GM19468 (cell line): Measurements from ENCODE around the gene SAMD14.

Experiments
- ATAC-seq: cut with Tn5 transposase; IDR thresholded peaks from one replicate; pipeline ENCODE4 v1.9.1; 2021; ENCODE audit warnings: mild to moderate bottlenecking, moderate library complexity, moderate number of reproducible peaks; ENCODE audit not compliant: unreplicated experiment; ENCODE audit errors: extremely low read depth

The SAMD14 gene

GRCh38 chr17:50087246-50087911, 42.6 kb downstream of the SAMD14 start:
- no peak for ATAC-seq

DNA sequence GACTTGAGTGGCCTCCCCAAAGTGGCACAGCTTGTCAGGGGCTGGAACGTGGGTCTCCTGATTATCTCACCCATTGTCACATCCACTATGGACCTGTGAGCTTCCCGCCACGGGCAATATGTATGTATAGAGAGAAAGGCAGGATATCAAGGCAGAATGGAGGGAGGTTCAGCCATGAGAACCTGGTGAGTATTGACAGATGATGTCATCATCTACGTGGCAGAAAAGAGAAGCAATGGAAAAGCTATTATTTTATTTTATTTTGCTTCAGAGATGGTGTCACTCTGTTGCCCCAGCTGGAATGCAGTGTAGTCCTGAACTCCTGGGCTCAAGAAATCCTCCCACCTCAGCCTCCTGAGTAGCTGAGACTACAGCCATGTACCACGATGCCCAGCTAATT, 48.2 kb downstream of the SAMD14 start:
- no peak for ATAC-seq

DNA sequence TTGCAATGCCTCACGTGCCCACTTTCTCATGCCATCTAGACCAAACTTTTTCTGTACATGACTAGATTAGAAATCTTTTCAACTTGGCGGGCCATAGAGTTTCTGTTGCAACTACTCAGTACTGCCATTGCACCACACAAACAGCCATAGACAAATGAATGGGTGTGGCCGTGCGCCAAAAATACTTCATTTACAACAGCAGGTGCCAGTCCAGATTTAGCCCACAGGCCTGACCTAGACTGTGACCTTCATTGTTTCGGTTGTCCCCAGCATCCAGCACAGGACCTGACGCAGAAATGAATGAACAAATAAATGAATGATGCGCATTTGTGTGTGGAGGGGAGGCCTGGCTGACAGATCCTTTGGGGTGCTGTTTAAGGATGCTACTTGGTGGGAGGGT, 49.1 kb downstream of the SAMD14 start:
- no peak for ATAC-seq

GRCh38 chr17:50080096-50080480, 49.9 kb downstream of the SAMD14 start:
- ATAC-seq, result no peak

GRCh38 chr17:50079334-50080095, 50.4 kb downstream of the SAMD14 start:
- ATAC-seq, result no peak

DNA sequence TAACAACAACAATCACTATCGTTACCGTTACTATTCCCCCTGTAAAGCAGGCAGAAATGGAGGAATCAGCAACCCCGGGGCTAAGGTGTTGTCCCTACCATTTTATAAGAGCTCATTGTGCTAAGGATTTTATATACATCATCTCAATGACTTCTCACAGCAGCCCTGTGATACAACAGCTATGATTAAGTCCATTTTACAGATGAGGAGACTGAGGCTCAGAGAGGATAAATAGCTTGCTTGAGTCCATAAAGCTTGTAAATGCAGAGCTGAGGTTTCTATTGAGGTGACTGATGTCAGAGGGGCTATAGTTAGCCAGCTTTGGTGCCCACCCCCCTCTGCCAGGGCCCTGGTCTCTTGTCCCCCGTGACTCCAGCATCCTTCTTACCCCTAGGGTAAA, 51.5 kb downstream of the SAMD14 start:
- no peak for ATAC-seq

DNA sequence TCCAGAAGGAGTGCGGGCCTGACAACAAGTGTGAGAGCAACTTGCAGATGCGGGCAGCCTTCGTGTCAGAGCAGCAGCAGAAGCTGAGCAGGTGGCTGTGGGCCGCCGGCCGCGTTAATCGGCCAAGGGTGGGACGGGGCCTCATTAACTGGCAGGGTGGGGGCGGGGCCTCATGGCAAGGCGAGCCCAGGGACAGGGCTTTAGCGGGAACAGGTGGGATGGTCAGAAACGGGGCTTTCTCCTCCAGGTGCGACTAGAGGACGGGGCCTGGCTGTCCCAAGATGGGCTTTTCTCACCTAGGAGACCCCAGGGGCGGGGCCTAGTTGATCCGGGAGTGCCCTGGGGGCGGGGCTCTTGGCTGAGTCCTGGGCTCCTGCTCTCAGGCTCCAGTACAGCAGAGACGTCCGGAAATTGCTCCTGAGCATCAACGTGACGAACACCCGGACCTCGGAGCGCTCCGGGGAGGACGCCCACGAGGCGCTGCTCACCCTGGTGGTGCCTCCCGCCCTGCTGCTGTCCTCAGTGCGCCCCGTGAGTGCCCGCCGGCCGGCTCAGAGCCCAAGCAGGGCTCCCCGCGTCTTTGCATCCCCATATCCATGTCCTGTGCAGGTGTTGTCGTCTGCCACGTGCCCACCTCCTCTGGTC, 53.2 kb downstream of the SAMD14 start:
- no peak for ATAC-seq

GRCh38 chr17:50076221-50076590, 53.8 kb downstream of the SAMD14 start:
- ATAC-seq, result no peak

DNA sequence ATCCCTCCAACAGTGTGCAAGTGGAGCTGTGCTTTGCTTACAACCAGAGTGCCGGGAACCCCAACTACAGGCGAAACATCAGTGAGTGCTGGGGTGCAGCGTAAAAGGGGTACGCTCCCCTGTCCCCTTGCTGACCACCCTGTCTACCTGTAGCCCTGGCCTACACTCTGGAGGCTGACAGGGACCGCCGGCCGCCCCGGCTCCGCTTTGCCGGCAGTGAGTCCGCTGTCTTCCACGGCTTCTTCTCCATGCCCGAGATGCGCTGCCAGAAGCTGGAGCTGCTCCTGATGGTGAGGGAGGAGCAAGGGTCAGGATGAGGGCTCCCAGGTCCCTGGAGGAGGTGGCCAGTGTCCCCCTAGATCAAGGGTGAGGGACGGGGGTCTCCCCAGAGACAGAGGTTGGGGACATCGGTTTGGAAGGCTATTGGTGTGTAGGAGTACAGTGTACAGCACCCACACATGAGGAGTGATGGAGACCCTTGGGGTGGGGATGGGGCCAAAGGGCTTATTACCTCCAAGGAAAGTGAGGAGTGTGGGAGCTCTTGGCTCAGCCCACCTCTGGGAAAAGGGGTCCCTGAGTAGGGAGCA, 54.4 kb downstream of the SAMD14 start:
- no peak for ATAC-seq

- no peak for ATAC-seq
These were observed 55.7 kb downstream of the SAMD14 start for GRCh38 chr17:50074227-50074626.

DNA sequence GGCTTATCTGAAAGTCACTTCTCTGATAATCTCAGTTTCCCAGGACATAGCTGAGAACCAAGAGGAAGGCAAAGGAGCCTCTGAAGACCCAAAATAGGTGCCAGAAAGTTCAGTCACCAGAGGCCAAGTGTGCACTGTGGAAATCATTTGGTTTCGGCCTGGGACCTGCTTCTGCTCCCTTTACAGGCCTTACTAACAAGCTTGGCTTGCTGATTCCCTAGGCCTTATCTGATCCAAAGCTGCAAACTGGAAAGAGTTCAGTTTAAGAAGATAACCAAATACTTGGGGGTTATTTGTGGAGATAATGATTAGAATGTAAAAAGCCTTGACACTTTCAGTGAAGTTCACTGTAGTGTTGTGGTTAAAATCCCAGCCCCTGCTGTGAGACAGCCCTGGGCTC, 57.0 kb downstream of the SAMD14 start:
- ATAC-seq, result no peak

DNA sequence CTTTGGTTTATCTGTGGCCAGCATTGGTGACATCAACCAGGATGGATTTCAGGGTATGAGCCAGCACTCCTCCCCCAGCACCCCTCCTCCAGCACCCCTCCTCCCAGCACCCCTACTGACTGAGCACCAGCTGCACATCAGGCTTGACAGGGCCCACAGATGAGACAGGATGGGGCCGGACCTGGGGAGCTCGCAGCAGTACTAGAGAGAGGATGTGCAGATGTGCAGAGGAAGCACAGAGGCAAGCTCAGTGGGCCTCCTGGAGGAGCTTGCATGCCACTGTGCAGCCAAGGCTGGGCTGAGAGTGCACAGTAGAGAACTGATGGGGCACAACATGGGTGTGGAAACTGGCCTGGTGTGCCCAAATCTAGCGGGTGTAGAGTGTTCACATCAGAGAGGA, 57.8 kb downstream of the SAMD14 start:
- no peak for ATAC-seq

DNA sequence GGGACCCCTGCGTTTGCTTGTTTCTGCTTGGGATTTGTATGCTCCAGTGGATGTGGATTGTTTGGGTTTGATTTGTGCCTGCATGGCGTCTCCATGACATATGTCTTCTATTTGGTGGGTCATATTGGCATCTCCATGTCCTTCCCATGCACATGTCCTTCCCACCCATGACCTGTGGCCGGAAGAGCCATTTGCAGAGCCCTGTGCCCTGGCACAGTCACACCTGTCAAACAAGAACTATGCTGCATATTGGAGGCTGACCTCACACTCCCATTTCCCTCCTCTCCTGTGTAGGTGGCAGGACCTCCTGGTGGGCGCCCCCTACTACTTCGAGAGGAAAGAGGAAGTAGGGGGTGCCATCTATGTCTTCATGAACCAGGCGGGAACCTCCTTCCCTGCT, 58.3 kb downstream of the SAMD14 start:
- no peak for ATAC-seq

DNA sequence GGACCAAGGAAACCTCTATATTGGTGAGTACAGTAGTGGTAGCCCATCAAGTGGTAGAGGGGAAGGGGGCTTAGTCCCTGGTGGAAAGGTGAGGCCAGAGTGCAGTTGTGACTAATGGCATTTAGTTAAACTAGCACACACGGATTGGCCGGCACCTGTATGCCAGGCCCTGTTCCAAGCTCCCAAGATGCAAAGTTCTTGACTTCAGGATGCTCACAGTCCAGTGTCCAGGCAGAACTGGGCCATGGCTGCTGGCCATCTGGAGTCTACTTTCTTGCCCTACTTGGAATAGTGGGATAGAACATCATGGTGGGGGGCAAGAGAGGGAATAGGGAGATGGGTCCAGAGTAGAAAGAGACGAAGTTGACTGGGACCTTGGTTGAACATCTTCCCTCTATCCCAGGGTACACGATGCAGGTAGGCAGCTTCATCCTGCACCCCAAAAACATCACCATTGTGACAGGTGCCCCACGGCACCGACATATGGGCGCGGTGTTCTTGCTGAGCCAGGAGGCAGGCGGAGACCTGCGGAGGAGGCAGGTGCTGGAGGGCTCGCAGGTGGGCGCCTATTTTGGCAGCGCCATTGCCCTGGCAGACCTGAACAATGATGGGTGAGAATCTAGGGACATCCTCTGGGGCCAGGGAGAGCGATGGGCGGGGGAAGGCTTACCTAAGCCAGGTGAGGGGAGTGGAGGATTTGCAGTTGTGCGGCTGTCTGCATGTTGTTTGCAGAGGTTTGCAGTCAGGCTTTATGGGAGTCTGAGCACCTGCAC, 58.9 kb downstream of the SAMD14 start:
- ATAC-seq, result no peak

GRCh38 chr17:50067996-50068395, 62.0 kb downstream of the SAMD14 start:
- ATAC-seq, result no peak

DNA sequence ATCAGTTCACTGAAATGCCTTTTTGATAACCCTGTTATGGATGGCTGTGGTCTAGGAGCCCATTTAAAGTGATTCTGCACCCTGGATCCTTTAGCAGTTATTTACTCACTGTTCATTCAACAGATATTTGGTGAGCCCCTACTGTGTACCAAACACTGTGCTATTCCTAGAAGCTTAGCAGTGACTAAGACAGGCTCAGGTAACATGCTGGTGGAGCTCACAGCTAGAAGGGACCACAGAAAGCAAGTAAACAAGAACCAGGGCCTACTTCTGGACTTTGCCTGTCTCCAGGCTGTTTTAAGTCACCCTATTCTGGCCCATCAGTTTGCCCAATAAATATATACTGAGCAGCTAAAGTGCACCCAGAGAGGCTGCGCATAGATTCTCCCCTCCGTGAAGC, 63.0 kb downstream of the SAMD14 start:
- no peak for ATAC-seq

DNA sequence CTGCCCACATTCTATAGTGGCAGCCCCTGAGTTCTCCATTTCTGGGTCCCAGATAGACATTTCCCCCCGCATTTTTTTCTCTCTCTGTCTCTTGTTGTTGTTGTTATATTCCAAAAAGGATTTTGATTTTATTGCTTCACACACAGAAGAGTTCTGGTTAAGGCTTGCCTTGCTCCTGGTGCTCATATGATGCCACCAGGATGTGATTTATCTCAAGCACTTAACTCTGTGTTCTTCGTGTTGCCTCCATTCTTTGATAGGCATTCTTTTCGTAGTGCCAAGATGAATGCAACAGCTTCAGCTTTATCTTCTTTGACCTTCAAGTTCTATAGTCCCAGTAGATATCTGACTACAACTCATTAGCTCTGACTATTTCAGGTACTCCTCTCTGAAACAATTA, 64.9 kb downstream of the SAMD14 start:
- no peak for ATAC-seq

- ATAC-seq, result no peak
These were observed 65.5 kb downstream of the SAMD14 start for GRCh38 chr17:50064253-50065001.

GRCh38 chr17:50063561-50064252, 66.3 kb downstream of the SAMD14 start:
- ATAC-seq, result no peak
